Adrenal gland (tissue), 12 donors: ENCODE data around the gene PRDX2. TPM values are rescaled to one million over a fixed set of nuclear protein-coding genes. Genes with fewer than 3 reads are reported as not detected.
A peak's percentile ranks its signal among the peaks of the same experiment; 100 is the strongest.

ENCODE experiments used
- DNase-seq, 7 donors: peaks; one replicate each; pipeline ENCODE4 v3.0.0-alpha.2; 2019 to 2020
- H3K27ac ChIP-seq, 5 donors: fragments of 200-600 bp; sonication (generic) in 4 of 5; 1 replicate in 3 of 5; 2 replicates in 2 of 5; pipeline versions ENCODE4 v1.5.1 to v1.8.0; 2016 to 2020; ENCODE audit warnings: mild to moderate bottlenecking in 1 of 5
- H3K27me3 ChIP-seq: fragments of 200-600 bp; 2 replicates; pipeline ENCODE4 v1.8.0; 2021
- H3K36me3 ChIP-seq, 2 donors: fragments of 200-600 bp; replicated peaks in 1 of 2; 1 replicate in 1 of 2; 2 replicates in 1 of 2; pipeline versions ENCODE4 v1.5.1 to v1.8.0; 2018 to 2022
- H3K4me1 ChIP-seq, 2 donors: fragments of 200-600 bp; replicated peaks in 1 of 2; 1 replicate in 1 of 2; 2 replicates in 1 of 2; pipeline versions ENCODE4 v1.5.1 to v1.8.0; 2018 to 2021
- H3K4me3 ChIP-seq, 4 donors: fragments of 200-600 bp; sonication (generic) in 3 of 4; one replicate each; pipeline ENCODE4 v1.5.1; 2016 to 2018
- H3K9me3 ChIP-seq, 3 donors: fragments of 200-600 bp; sonication (generic) in 1 of 3; replicated peaks in 1 of 3; 1 replicate in 2 of 3; 2 replicates in 1 of 3; pipeline versions ENCODE4 v1.5.1 to v1.8.0; 2016 to 2021
- CTCF ChIP-seq, 6 experiments: fragments of 450-650 bp in 4 of 6; fragments of 200-600 bp in 2 of 6; sonication (generic) in 1 of 6; IDR thresholded peaks; 1 replicate in 5 of 6; 2 replicates in 1 of 6; pipeline versions ENCODE4 v1.5.1 to v1.8.0; 2016 to 2021; ENCODE audit warnings: antibody characterized with exemption in 6 of 6, mild to moderate bottlenecking in 2 of 6, moderate library complexity in 1 of 6
- POLR2A ChIP-seq, 2 donors: fragments of 450-650 bp; IDR thresholded peaks; one replicate each; pipeline ENCODE4 v1.6.1; 2017; ENCODE audit warnings: antibody characterized with exemption in 2 of 2, mild to moderate bottlenecking in 2 of 2, moderate library complexity in 1 of 2
- WGBS, 4 donors: extraction: QIAGEN DNeasy Blood & Tissue Kit in 2 of 4; methylation state at CpG; one replicate each; pipeline versions ENCODE4 v1.1.5 to v1.1.7; 2013 to 2017; 5-methylcytosine and 5-hydroxymethylcytosine counted together
- intact Hi-C, 2 donors: fragments of 100-400 bp; cut with DNase I; formaldehyde crosslinking; loops; one replicate each; pipeline versions ENCODE4 v1.14.1 to v1.15.0; 2022 to 2023
- polyA plus RNA-seq, 3 donors: library from polyadenylated mRNA; stranded (reverse); fragments of 200-250 nt in 2 of 3; fragments of 350-450 nt in 1 of 3; fragmentation: Illumina TruSeq in 1 of 3; extraction: RNeasy Lipid Tissue Mini Kit (QIAGEN cat#74804) in 1 of 3; gene quantifications; one replicate each; pipeline ENCODE4 v1.2.3, GENCODE V29; 2013 to 2014
- total RNA-seq, 9 donors: library from RNA; depleted of rRNA in 4 of 9; stranded (reverse); fragments of >200 nt in 4 of 9; fragments of 120-200 nt in 1 of 9; fragmentation: NEBNext Ultra II Directional in 1 of 9; extraction: Animal tissue kit (Norgen Biotek cat#: 25700) in 1 of 9; gene quantifications; one replicate each; pipeline versions ENCODE4 v1.1.0 to v1.2.4, GENCODE V29; 2013 to 2023
- donor health status: healthy with polysubstance abuse.
- donor health status: Bipolar disorder and iron deficiency.
- donor health status: DM: yes; HTN: yes; CAD: no.
- donor health status: DM: no; HTN: no; CAD: no.
- donor health status: DM: no; HTN: no; CAD: no.
- donor health status: DM: yes; HTN: yes; CAD: no.

PRDX2 gene
- total and polyA plus RNA-seq, 12 donors, result 146 to 1,660 (median 835) TPM

GRCh38 chr19:12774588-12775555 is 26.7 kb downstream of the PRDX2 start, which contains the start of gene HOOK2:
TSS of gene HOOK2 (minus strand) at chr19:12775552. CDS start at chr19:12775449, 103 bp downstream.
- intact Hi-C loops, result no loop called here
- Histone ChIP-seq H3K27ac (peak within 1 kb of the TSS in 2 of 5 donors; percentile 63 to 76), H3K36me3 (no peaks in the 10 kb centered on the region), H3K27me3 (no peaks in the 10 kb centered on the region), H3K9me3 (no peaks in the 10 kb centered on the region), H3K4me1 (peaks cover 20 to 32% of the 10 kb centered on the region in 2 donors), H3K4me3 (peak within 1 kb of the TSS in 3 of 4 donors; percentile 22 to 66 (median 48))
- peak in 1 of 2 donors; percentile 15 for TF ChIP-seq POLR2A (IDR thresholded peaks at IDR 0.05)
- no peak for TF ChIP-seq CTCF (IDR thresholded peaks at IDR 0.05)
- DNase-seq, result peak in 4 of 7 donors; percentile 59 to 81 (median 68)
- WGBS, 4 donors, result 20 to 61% (median 30%) methylated on average over 13 to 58 of the region's 58 CpGs

GRCh38 chr19:12773571-12773970 is 28.0 kb downstream of the PRDX2 start:
- 82 to 94% (median 87%) methylated on average over 2 of the region's 2 CpGs for WGBS, 4 donors
- Histone ChIP-seq H3K36me3 (no peaks in the 10 kb centered on the region), H3K27ac (no peak overlapping the region), H3K9me3 (no peaks in the 10 kb centered on the region), H3K4me1 (peaks cover 10 to 20% of the 10 kb centered on the region in 2 donors), H3K27me3 (no peaks in the 10 kb centered on the region), H3K4me3 (no peak overlapping the region)
- DNase-seq, result peak in 1 of 7 donors; percentile 52
- intact Hi-C loops, result no loop called here
- no peak for TF ChIP-seq CTCF (IDR thresholded peaks at IDR 0.05)
- no peak for TF ChIP-seq POLR2A (IDR thresholded peaks at IDR 0.05)

- TF ChIP-seq CTCF (IDR thresholded peaks at IDR 0.05) (no peak), POLR2A (IDR thresholded peaks at IDR 0.05) (no peak)
- Histone ChIP-seq H3K9me3 (no peaks in the 10 kb centered on the region), H3K27ac (no peak overlapping the region), H3K27me3 (no peaks in the 10 kb centered on the region), H3K4me1 (peaks cover 5 to 9% of the 10 kb centered on the region in 2 donors), H3K36me3 (peaks cover 0 to 6% of the 10 kb centered on the region in 2 donors), H3K4me3 (no peak overlapping the region)
- no peak for DNase-seq
- intact Hi-C loops, result no loop called here
- WGBS, 4 donors, result 79 to 82% (median 80%) methylated on average over 3 to 4 of the region's 4 CpGs
Observed at GRCh38 chr19:12772323-12772722, 29.3 kb downstream of the PRDX2 start.

GRCh38 chr19:12770922-12771321 is 30.7 kb downstream of the PRDX2 start:
- H3K27ac ChIP-seq, result no peak overlapping the region
- no peaks in the 10 kb centered on the region for H3K9me3 ChIP-seq
- no peak overlapping the region for H3K4me3 ChIP-seq
- WGBS, 4 donors, result 93 to 100% (median 96%) methylated on average over 6 to 13 of the region's 13 CpGs
- H3K4me1 ChIP-seq, result peaks cover 5 to 6% of the 10 kb centered on the region in 2 donors
- TF ChIP-seq POLR2A (IDR thresholded peaks at IDR 0.05) (no peak), CTCF (IDR thresholded peaks at IDR 0.05) (no peak)
- intact Hi-C loops, result no loop called here
- peaks cover 0 to 6% of the 10 kb centered on the region in 2 donors for H3K36me3 ChIP-seq
- DNase-seq, result no peak
- no peaks in the 10 kb centered on the region for H3K27me3 ChIP-seq
